GM12873 (cell line): ENCODE data around the gene OR10V1.
A peak's percentile ranks its signal among the peaks of the same experiment; 100 is the strongest.

ENCODE experiments used
- TF ChIP-seq, protein P1 (sequence below): IDR thresholded peaks from 2 replicates; pipeline ENCODE4 v1.5.1; 2012; ENCODE audit warnings: low read depth, mild to moderate bottlenecking, moderate library complexity, low read length, control low read depth; ENCODE audit not compliant: insufficient read depth; ENCODE audit errors: missing control alignments

The OR10V1 gene

DNA sequence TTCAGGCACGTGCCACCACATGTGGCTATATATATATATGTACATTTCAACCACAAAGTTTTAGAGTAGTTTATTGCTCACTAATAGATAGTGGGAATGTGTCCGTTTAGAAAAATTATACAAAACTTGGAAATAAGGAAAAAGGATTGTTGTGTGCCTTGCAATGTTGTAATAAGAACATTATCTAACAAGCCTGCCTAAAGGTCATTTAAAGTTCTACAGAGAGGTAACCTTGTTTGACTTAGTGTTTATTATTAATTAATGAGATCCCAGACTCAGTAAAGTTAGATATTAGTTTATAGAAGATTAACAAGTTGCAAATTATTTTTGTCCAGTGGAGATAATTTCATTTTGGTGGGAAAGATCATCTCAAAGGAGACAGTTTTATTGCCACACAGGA lies 39.4 kb downstream of the OR10V1 start:
- TF ChIP-seq, protein P1, sequence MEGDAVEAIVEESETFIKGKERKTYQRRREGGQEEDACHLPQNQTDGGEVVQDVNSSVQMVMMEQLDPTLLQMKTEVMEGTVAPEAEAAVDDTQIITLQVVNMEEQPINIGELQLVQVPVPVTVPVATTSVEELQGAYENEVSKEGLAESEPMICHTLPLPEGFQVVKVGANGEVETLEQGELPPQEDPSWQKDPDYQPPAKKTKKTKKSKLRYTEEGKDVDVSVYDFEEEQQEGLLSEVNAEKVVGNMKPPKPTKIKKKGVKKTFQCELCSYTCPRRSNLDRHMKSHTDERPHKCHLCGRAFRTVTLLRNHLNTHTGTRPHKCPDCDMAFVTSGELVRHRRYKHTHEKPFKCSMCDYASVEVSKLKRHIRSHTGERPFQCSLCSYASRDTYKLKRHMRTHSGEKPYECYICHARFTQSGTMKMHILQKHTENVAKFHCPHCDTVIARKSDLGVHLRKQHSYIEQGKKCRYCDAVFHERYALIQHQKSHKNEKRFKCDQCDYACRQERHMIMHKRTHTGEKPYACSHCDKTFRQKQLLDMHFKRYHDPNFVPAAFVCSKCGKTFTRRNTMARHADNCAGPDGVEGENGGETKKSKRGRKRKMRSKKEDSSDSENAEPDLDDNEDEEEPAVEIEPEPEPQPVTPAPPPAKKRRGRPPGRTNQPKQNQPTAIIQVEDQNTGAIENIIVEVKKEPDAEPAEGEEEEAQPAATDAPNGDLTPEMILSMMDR, result no peak

DNA sequence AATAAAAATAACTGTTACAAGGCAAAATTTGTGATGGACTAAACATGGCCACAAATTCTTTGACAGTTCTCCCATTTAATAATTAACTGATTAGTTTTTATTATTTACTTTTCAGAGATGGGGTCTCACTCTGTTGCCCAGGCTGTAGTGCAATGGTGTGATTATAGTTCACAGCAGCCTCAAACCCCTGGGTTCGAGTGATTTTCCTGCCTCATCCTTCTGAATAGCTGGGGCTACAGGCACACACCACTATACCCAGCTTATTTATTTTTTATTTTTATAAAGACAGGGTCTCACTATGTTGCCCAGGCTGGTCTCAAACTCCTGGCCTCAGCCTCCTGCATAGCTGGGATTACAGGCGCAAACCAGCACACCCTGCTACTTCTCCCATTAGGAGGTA lies 40.4 kb downstream of the OR10V1 start:
- TF ChIP-seq, protein P1, result no peak

DNA sequence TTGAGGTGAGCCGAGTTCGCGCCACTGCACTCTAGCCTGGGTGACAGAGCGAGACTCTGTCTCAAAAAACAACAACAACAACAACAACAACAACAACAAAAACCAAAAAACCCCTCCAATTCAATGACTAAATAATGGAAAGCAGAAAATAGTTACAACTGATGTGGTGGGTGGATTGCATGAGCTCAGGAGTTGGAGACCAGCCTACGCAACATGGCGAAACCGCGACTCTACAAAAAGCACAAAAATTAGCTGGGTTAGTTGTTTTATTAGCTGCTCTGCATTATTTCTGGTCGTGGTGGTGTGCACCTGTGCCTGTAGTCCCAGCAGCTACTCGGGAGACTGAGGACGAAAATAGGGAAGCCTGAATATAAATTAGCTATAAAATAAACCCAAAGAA lies 42.2 kb downstream of the OR10V1 start:
- TF ChIP-seq, protein P1, result no peak

DNA sequence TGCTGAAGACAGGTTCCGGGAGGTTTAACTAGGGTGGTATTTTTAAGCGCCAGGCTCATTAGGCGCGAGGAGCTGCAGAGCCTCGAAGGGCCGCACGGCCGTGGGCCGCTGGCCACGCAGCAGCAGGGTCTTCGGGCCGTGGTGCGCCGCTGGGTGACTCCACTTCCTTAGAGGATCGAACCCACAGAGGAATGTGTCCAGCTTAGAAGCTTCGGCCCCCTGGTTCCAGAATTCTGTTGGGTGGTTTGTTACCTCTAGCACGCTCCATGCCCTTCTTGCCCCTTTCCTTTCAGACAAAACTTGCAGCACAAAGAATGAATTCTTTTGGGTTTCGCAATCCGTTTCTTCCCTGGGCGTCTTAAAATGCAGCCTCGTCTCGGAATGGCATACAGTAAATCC lies 44.0 kb downstream of the OR10V1 start:
- TF ChIP-seq, protein P1, result no peak

DNA sequence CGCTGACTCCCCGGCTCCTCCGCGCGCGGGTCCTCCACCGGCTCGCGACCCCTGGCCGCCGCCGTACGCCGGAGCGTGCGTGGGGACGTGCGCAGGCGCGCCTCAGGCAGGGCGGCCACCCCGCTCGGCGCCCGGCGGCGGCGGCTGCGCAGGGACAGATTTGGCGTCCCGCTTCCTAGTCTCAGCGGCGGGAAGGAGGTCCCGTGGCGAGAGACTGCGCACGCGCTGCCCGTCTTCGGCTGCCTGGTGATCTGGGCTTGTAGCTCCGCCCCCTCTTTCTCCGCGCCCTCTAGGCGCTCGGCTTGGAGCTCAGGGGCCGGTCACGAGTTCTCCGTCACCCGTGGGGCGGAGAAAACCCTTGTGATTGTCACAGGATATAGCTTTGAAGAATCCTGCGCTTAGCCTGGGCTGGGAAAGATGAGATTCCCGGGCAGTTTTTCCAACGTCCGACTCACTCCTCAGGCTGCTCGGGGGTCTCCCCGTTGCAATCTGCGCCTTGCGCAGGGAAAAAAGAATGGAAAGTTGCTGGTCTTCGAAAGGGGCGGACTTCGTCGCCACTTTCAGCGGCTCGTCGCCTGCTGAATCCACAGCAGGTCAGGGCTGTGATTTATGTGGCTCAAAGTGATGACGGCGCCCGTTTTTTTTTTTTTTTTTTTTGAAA lies 44.6 kb downstream of the OR10V1 start, which contains the start of gene PATL1:
TSS of gene PATL1 (minus strand) at position 88 of the 661 bp plus-strand sequence. CDS start 142 bp downstream, outside the sequence.
- TF ChIP-seq, protein P1, result no peak

DNA sequence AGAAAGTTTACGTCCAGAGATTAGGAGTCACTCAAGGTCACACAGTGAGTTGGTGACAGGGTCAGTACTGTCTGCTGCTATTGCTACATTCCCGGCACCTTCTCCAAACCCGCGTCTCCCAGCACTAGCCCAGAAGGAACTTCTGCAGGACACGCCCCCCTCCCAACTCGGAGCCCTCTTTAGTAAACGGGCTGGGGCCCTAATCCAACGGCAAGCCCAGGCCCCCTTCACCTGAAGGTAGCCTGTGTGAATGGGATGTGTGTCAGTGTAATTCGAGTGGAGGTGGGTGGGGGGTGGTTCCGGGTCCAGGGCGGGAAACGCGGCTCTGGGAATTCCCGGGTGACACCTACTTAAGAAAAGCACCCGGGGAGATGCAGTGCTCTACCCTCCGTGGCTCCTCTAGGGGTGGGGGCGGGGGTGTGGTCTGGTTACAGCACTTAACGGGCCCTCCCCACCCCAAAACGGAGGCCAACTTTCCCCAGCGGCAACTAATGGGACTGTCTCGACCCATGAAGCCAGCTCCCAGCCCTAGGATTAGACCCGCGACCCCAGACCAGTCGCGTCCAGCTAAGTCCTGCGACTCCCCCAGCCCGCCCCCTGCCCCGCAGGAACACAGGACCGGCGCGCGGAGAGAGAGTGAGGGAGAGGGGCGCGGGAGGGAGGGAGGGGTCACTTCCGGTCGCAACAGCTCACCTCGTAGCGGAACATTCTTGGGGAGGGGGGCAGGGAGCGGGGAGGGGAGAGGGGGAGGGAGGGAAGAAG lies 45.3 kb downstream of the OR10V1 start:
- TF ChIP-seq, protein P1, result peak; percentile 20

DNA sequence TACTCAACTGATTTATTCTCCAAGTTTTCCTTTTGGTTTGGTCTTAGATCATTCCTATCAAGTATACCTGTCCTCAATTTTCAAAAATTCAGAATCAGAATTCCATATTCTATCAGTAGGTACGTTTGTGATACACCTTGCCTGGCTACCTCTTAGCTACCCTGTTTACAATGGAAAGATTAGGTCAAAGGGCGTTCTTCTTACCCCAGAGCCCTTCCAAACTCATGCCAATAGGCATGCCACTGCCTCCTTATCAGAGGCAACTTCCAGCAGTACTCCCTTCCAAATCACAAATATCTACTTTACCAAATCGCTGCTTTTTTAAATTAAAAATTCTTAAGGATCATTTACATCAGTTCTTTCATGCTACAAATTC lies 45.8 kb downstream of the OR10V1 start:
- TF ChIP-seq, protein P1, result no peak
